T1000 (cell line): ENCODE data around the gene PIM3.
"Not testable (repeated sequence)": the region's sequence is repeated elsewhere in the genome, so short reads cannot be mapped to it uniquely, and the experiment has no call there.

Source experiments
- DNase-seq: peaks from one replicate; lab custom pipeline; 2025; ENCODE audit warnings: mixed read lengths; lab: John Stamatoyannopoulos, UW

Gene PIM3

GRCh38 chr22:49983148-49984042 lies 22.8 kb downstream of the PIM3 start:
- DNase-seq, result no peak

DNA sequence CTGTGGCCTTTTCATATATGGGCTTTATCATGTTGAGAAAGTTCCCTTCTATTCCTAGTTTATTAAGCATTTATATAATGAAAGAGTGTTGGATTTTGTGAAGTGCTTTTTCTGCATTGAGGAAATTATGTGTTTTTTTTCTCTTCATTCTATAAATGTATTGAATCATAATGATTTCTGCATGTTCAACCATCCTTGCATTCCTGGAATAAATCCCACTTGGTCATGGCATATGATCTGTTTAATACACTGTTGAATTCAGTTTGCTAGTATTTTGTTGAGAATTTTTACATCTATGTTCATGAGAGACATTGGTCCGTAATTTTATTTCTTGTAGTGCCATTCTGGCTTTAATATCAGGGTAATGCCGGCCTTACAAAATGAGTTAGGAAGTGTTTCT lies 25.8 kb downstream of the PIM3 start:
- DNase-seq, result no peak

DNA sequence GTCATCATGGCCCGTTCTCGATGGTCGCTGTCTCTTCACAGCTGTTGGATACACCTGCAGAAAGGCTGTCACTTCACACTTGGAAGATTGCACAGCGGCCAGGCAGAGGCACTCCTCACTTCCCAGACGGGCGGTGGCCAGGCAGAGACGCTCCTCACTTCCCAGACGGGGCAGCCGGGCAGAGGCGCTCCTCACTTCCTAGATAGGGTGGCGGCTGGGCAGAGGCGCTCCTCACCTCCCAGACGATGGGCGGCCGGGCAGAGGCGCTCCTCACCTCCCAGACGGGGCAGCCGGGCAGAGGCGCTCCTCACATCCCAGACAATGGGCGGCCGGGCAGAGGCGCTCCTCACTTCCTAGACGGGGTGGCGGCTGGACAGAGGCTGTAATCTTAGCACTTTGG lies 29.3 kb downstream of the PIM3 start:
- not testable (repeated sequence) for DNase-seq

DNA sequence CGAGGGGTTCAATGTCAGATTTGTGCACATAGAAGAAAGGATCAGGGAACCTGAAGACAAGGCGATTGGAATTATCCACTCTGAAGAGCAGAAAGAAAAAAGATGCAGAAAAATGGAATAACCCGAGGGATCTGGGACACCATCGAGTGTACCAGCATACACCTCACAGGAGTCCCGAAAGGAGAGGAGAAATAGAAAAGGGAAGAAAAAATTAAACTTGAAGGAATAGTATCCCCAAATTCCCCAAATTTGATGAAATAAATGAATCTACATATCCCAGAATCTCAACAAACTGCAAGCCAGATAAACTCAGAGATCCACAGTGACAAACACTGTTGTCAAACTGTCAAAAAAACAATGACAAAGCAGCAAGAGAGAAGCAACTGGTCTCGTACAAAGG lies 30.6 kb downstream of the PIM3 start:
- no peak for DNase-seq

DNA sequence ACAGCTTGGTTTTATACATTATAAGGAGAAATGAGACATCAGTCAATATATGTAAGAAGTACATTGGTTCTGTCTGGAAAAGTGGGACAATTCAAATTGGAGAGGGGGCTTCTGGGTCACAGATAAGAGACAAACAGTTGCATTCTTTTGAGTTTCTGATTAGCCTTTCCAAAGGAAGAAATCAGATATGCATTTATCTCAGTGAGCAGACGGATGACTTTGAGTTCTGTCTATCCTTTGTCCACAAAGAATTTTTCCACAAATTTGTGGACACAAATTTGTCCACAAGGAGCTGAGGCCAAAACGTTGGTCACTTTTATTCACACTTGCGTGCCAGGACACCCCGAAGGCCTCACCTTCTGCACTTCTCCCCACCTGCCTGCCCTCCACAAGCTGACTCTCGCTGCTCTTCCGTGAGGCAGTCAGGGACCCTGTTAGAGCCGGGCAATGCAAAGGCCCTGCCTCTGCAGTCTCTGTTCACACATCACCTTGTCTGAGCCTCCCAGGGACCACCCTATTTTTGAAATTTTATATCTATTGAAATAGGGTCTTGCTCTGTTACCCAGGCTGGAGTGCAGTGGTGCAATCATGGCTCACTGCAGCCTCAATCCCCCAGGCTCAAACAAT lies 31.4 kb downstream of the PIM3 start:
- no peak for DNase-seq

GRCh38 chr22:49992921-49993648 lies 32.5 kb downstream of the PIM3 start:
- DNase-seq, result no peak

DNA sequence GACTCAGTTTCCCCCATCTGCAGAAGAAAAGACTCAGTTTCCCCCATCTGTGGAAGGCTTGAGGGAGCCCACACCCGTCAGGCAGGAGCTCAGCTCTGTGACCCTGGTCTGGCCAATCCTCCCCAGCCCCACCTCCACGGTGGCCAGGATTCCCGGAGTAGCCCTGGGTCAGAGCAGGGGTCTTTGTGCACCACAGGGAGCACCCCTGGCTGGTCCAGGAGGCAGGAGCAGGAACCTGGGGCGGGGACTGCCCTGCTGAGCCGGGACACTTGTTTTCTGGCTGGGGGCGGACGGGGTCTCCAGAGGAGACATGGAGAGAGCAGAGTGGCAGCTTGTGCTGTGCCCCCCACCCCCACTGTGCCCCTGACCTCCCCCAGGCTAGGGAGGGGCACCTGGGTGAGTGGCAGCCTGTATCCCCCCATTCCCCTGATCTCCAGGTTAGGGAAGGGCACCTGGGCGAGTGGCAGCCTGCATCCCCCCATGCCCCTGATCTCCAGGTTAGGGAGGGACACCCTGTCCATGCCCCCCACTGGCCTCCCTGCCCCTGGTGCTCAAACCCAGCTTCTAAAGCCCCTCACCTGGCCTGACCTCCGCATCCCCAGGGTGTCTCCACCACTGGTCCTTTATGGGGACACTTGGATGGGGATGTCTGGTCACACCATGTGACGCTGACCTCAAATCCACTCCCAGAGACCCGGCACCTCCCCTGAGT lies 33.2 kb downstream of the PIM3 start:
- no peak for DNase-seq

GRCh38 chr22:49994361-49995040 lies 33.9 kb downstream of the PIM3 start:
- no peak for DNase-seq

DNA sequence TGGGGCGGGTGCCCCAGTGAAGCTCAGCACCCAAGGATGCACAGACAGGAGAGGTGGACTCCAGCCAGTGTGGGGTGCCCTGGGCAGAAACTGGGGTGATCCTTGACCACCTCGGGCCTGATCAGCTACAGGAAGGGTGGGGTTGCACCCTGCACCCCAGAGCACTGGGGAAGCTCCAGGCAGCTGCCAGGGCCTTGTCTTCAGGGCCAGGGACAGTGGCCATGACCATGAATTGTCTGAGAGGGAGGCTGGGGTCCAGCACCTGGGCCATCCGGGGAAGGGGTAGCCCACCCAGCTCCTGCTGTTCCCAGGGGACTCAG lies 34.4 kb downstream of the PIM3 start:
- no peak for DNase-seq

DNA sequence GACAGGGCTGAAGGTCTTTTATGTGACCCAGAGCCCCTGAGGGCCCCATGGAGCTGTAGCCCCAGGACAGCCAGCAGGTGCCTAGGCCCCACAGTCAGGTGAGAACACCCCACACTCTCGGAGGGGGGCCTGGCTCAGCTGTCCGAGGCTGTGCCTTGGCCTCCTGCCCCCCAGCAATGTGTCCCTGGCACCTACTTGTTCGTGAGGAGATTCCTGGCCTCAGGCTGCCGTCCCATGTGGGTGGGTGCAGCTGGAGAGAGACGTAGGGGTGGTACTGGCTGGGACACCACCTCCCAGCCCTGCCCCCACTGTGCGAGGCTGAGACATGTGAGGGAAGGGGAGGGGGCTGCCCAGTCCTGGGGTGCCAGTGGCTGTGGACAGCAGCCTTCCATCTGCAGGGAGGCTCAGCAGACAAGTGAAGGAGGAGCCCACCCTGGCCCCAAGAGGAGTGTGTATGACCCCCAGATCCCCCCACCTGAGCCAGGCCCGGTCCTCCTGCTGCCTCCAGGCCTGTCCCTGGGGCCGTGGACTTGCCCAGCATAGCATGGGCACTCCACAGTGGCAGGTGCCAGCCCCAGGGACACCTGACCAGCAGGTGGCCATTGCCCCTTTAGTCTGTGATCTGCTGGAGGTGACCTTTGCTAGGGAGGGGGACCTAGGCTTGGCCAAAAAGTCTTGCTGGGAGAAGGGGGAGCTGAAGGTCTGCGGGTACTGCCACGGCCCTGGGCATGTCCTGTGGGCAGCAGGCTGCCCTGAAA lies 35.0 kb downstream of the PIM3 start:
- DNase-seq, result no peak

GRCh38 chr22:49996119-49996517 lies 35.5 kb downstream of the PIM3 start:
- DNase-seq, result no peak

- no peak for DNase-seq
These were observed 36.1 kb downstream of the PIM3 start for GRCh38 chr22:49996518-49997250.

- DNase-seq, result no peak
These were observed 36.7 kb downstream of the PIM3 start for GRCh38 chr22:49997251-49997599.

GRCh38 chr22:49997932-49998717 lies 37.6 kb downstream of the PIM3 start:
- DNase-seq, result no peak

- DNase-seq, result no peak
These were observed 38.1 kb downstream of the PIM3 start for GRCh38 chr22:49998718-49999062.

DNA sequence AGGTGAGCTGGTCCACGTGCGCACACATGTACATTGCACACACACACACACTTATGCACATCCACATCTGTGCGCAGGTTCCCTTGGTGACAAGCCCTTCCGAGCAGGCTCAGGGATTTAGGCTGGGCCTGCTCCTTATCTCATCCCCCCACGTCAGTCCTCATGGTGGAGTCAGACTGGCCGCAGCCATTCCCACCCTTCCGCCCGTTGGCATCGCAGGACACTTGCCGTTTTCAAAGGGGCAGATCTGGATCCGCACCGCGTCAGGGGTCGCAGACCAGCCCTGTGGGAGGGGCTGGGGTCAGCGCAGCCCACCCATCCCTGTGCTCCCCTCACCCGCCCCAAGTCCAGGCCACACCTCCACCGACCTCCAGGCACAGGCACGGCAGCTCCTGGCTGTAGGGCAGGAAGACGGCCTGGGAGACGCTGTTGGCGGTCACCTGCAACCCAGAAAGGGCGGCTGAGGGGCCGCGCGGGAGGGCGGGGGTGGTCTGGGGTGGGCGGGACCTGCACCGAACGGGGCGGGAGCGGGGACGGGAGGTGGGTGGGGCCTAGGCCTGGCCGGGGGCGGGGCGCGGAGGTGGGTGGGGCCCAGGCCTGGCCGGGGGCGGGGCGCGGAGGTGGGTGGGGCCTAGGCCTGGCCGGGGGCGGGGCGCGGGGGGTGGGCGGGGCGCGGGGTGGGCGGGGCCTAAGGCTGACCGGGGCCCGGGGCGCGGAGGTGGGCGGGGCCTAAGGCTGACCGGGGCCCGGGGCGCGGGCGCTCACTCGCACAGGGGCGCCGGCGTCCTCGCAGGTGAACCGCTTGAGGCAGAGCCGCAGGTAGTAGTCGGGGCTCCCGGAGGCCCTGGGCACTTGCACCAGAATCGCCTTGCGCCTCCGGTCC lies 38.7 kb downstream of the PIM3 start:
- DNase-seq, result no peak

DNA sequence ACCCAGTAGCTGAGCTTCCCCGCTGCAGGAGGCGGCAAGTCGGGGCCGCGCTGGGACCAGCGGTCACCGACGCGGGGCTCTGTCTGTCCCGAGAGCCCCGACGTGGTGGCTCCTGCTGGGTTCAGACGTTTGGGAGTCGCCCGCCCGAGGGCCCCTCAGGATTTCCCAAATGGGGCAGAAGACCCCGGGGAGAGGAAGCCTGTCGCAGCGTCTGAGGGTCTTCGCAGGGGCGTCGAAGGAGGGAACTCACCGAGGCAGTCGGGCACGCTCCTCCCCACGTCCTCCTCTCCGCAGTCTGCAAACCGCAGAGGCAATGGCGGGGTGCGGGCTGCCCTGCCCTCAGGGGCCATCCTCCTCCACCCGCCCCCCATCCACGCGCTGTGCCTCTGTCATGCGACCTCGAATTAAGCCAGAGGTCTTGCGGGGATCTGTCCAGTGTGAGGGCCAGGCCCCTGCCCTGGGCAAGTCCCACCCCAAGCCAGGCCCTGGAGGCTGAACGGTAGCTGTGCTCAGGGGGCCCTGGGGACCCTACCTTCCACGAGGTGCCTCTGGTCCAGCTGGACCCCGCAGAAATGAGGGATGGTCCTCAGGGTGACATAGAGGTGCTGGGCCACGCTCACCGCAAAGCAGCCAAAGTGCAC lies 39.5 kb downstream of the PIM3 start:
- DNase-seq, result no peak
